Measurements from ENCODE around the gene OR10A3.

DNA sequence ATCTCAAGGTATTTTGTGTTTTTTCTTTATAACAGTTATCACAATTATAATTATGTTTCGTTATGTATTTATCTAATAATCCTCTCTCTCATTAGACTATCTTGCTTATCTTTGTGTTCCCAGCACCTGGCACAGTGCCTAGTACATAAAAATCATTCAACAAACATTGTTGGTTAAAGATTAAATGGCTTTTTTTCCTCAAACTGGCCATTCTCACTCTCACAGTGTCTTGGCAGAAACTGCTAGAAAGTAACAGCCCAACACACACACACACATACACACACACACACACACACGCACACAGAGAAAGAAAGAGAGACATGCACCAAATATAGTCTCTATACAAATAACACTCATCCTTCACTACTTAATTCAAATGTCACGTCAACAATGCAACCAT is 47.3 kb downstream of the OR10A3 start:
- TF ChIP-seq, protein P1, sequence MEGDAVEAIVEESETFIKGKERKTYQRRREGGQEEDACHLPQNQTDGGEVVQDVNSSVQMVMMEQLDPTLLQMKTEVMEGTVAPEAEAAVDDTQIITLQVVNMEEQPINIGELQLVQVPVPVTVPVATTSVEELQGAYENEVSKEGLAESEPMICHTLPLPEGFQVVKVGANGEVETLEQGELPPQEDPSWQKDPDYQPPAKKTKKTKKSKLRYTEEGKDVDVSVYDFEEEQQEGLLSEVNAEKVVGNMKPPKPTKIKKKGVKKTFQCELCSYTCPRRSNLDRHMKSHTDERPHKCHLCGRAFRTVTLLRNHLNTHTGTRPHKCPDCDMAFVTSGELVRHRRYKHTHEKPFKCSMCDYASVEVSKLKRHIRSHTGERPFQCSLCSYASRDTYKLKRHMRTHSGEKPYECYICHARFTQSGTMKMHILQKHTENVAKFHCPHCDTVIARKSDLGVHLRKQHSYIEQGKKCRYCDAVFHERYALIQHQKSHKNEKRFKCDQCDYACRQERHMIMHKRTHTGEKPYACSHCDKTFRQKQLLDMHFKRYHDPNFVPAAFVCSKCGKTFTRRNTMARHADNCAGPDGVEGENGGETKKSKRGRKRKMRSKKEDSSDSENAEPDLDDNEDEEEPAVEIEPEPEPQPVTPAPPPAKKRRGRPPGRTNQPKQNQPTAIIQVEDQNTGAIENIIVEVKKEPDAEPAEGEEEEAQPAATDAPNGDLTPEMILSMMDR (IDR thresholded peaks at IDR 0.05) = no peak
- TF ChIP-seq POLR2A (IDR thresholded peaks at IDR 0.05) = no peak

Measured in Peyer's patch (tissue), 4 donors.